ENCODE measurements around the gene KIRREL3.

DNA sequence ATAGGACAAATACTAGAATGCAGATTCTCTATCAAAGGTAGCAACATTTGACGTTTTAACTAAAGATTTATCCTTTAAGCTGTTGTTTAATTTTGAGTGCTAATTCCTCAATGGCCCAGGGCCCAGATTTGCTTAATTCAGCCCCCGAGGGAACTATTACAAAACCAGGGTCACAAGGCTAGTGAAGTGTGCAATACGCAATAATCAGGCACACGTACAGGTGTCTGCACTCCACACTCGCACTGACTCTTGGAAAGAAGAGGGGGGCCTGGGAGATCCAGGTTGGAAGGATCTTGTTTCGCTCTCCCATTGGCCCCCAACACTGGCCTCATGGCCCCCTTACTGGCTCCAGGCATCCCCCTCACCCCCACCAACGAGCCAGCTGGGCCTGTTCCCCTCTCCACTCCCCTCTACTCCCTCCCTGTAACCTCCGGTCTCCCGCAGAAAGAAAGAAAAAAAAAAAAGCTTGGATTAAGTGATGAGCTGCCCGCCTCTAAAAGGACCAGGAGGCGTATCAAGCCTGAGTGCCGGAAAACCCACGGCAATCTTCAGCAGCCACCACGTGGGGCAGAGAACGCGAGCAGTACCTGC is 2.2 kb upstream of the KIRREL3 start:
- TF ChIP-seq ZNF274 (IDR thresholded peaks at IDR 0.05; ENCODE audit: low read depth, low read length) (no peak), SUZ12 (IDR thresholded peaks at IDR 0.05; ENCODE audit: extremely low read depth, insufficient read depth, insufficient read length) (no peak)

Data from NT2/D1 (cell line).